HG03439 (cell line): ENCODE measurements around the gene SBF2.

Source experiments
- ATAC-seq: cut with Tn5 transposase; IDR thresholded peaks from one replicate; pipeline ENCODE4 v1.9.1; 2021; ENCODE audit warnings: mild to moderate bottlenecking, moderate library complexity; ENCODE audit not compliant: unreplicated experiment

The SBF2 gene

DNA sequence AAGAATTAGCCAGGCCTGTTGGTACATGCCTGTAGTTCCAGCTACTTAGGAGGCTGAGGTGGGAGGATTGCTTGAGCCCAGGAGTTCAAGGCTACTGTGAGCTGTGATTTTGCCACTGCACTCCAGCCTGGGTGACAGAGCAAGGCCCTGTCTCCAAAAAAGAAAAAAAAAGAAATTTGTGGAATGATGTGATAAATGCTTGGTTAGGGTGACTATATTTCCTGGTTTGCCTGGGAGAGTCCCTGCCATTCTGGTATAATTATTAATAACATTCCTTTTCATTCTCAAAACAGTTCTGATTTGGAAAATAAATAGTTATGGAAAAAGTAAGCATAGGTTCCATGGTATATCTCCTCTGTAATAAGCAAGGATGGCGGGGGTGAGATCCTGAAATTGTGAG lies 555.3 kb downstream of the SBF2 start:
- no peak for ATAC-seq

DNA sequence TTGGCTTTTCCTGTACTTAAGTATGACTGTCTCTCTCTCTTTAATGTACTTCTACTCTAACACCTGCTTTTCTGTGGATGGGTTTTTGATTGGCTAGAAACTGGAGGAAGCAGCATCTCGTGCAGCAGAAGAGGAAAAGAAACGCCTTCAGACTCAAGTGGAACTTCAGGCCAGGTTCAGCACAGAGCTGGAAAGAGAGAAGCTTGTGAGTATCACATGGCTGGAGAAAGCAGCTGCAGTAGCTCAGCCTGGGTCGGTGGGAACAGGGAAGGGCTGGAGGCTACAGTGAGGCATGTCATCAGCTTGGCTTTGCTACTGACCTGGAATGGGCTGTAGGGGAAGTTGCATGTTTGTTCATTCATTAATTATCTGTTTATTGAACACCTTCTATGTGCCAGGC lies 555.9 kb downstream of the SBF2 start:
- no peak for ATAC-seq

- ATAC-seq, result no peak
Measured at GRCh38 chr11:9736365-9736764, 557.7 kb downstream of the SBF2 start.

- ATAC-seq, result no peak
Measured at GRCh38 chr11:9735919-9736318, 558.1 kb downstream of the SBF2 start.

DNA sequence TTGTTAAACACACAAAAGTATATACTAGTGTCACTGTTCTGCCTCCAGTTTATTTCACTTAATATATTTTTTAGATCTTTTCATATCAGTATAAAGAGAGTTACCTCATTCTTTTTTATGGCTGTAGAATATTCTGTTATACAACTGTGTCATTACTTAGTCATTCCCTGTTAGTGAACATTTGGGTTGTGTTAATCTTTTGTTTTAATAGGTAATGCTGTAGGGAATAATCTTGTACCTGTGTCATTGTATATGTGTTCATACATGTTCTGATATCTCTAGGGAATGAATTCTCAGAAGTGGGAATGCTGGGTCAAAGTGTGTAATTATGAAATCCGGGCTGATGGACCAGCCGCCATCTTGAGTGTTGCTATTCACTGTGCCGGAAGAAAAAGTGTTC lies 558.8 kb downstream of the SBF2 start:
- ATAC-seq, result no peak

DNA sequence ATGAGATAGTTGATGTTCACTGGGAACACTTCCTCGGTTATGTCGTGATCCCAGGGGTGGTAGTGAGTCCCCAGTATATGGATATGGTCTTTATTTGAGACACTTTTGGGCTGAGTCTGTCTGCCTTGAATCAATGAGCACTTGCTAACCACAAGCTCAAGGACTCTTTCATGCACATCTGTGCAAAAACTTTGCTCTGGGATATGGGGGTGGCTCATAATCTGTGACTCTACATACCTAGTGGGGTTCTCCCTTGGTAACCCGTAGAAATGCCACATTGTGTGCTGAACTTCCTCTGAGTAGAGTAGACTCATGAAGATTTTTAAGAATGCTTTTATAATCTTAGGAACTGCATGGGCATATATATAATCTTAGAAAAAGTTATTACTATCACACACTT lies 560.8 kb downstream of the SBF2 start:
- ATAC-seq, result no peak

GRCh38 chr11:9732453-9732852 lies 561.6 kb downstream of the SBF2 start:
- ATAC-seq, result no peak

GRCh38 chr11:9731256-9731655 lies 562.8 kb downstream of the SBF2 start:
- no peak for ATAC-seq
